AML-193 (cell line): ENCODE measurements around the gene GCAT.

Experiments used
- DNase-seq, 2 experiments: peaks; one replicate each; lab custom pipeline; 2025; lab: John Stamatoyannopoulos, UW

Gene GCAT

GRCh38 chr22:37807410-37808293 lies at the start of gene GCAT:
TSS of gene GCAT (plus strand) at chr22:37807934. CDS start at chr22:37807968, 34 bp downstream.
- DNase-seq, result peak; percentile 86 to 89

GRCh38 chr22:37758694-37759093 lies 49.0 kb upstream of the GCAT start:
- no peak for DNase-seq

- no peak for DNase-seq
These were observed 48.5 kb upstream of the GCAT start for GRCh38 chr22:37759281-37759680.

- no peak for DNase-seq
These were observed 47.6 kb upstream of the GCAT start for GRCh38 chr22:37760152-37760551.

- no peak for DNase-seq
These were observed 45.3 kb upstream of the GCAT start for GRCh38 chr22:37762389-37762836.

GRCh38 chr22:37763012-37763411 lies 44.7 kb upstream of the GCAT start:
- no peak for DNase-seq

GRCh38 chr22:37763652-37764051 lies 44.1 kb upstream of the GCAT start:
- DNase-seq, result no peak

- DNase-seq, result no peak
These were observed 43.1 kb upstream of the GCAT start for GRCh38 chr22:37764622-37765021.

GRCh38 chr22:37765498-37765897 lies 42.2 kb upstream of the GCAT start:
- no peak for DNase-seq

- no peak for DNase-seq
These were observed 41.7 kb upstream of the GCAT start for GRCh38 chr22:37765953-37766576.

- DNase-seq, result no peak
These were observed 39.5 kb upstream of the GCAT start for GRCh38 chr22:37768273-37768672.

GRCh38 chr22:37769056-37769455 lies 38.7 kb upstream of the GCAT start:
- no peak for DNase-seq

- DNase-seq, result no peak
These were observed 36.7 kb upstream of the GCAT start for GRCh38 chr22:37771081-37771480.

- no peak for DNase-seq
These were observed 35.9 kb upstream of the GCAT start for GRCh38 chr22:37771702-37772427.

- no peak for DNase-seq
These were observed 33.0 kb upstream of the GCAT start for GRCh38 chr22:37774728-37775127.

GRCh38 chr22:37775785-37776638 lies 31.7 kb upstream of the GCAT start:
- no peak for DNase-seq

GRCh38 chr22:37776639-37777005 lies 31.1 kb upstream of the GCAT start:
- no peak for DNase-seq

GRCh38 chr22:37777122-37777687 lies 30.5 kb upstream of the GCAT start:
- DNase-seq, result no peak

- no peak for DNase-seq
These were observed 29.2 kb upstream of the GCAT start for GRCh38 chr22:37778370-37779009.

GRCh38 chr22:37781434-37782059 lies 26.2 kb upstream of the GCAT start:
- no peak for DNase-seq
